ENCODE measurements around the gene RASGEF1B. TPM values are rescaled to one million over a fixed set of nuclear protein-coding genes. Genes with fewer than 3 reads are reported as not detected.

RASGEF1B gene
- total RNA-seq, 2 experiments from 2014 or later: 69.4 to 73.1 TPM

DNA sequence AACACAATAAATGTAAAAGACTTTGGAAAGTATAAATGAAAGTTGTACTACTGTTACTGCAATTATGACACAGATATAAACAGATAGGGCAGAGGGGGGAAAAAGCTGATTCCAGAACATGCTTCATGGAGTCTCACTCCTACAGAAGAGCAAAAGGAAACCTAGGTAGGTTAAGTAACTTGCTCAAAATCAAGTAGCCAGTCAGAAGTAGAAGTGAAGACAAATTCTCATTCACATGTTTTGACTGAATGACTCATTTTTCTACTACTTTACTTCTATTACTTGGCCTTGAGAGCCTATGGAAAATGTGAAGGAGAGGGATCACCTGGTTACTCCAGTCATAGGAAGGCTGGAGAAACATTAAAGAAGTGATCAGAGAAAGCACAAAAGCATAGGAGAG is 23.6 kb upstream of the RASGEF1B start:
- CTCF ChIA-PET: interaction anchor here (2.1 kb wide), 1 partner anchor 23 kb away, joined by 8 read pairs; the partner anchor contains the start of gene RASGEF1B
- intact Hi-C loops (cut with DNase I, micrococcal nuclease): no loop called here
- H3K4me3 ChIP-seq (ENCODE audit: low read length): no peak overlapping the region
- Mint-ChIP-seq H3K9me3 (peaks cover 3% of the 10 kb centered on the region), H3K4me3 (no peak overlapping the region), H3K4me1 (ENCODE audit: low read depth) (peaks cover 55% of the 10 kb centered on the region), H3K27me3 (no peaks in the 10 kb centered on the region), H3K36me3 (ENCODE audit: low read depth) (peaks cover 6% of the 10 kb centered on the region), H3K27ac (no peak overlapping the region)
- POLR2A ChIA-PET: interaction anchor here (0.9 to 1.8 kb wide), 2 partner anchors 24 kb away, joined by 3 to 4 read pairs; partner anchors contain the start of gene RASGEF1B
- no peaks in the 10 kb centered on the region for H3K36me3 ChIP-seq (ENCODE audit: insufficient read depth, low read length)
- DNase-seq (no peak), ATAC-seq (ENCODE audit: poor library complexity) (no peak)
- peaks cover 13% of the 10 kb centered on the region for H3K4me1 ChIP-seq (ENCODE audit: insufficient read depth, low read length)
- H3K9me3 ChIP-seq (ENCODE audit: control insufficient read depth in 1 of 2, insufficient read depth in 1 of 2, low read length in 2 of 2): peaks cover 0 to 5% of the 10 kb centered on the region in 2 experiments
- H3K27ac ChIP-seq (ENCODE audit: low read depth in 1 of 2, low read length in 2 of 2): no peak overlapping the region
- H3K27me3 ChIP-seq (ENCODE audit: control insufficient read depth in 1 of 2, insufficient read depth in 2 of 2, low read length in 2 of 2): no peaks in the 10 kb centered on the region
- no peak for TF ChIP-seq CTCF (IDR thresholded peaks at IDR 0.05)

GRCh38 chr4:81494031-81494431 is 22.3 kb upstream of the RASGEF1B start:
- POLR2A ChIA-PET: interaction anchor here (0.6 kb wide), 1 partner anchor 22 kb away, joined by 5 read pairs; the partner anchor contains the start of gene RASGEF1B
- no peaks in the 10 kb centered on the region for H3K27me3 ChIP-seq (ENCODE audit: control insufficient read depth in 1 of 2, insufficient read depth in 2 of 2, low read length in 2 of 2)
- peak overlapping the region; percentile 75 for H3K4me3 Mint-ChIP-seq
- H3K4me1 ChIP-seq (ENCODE audit: insufficient read depth, low read length): peaks cover 13% of the 10 kb centered on the region
- DNase-seq (peak in 3 of 14 experiments; percentile 57 to 73 (median 59)), ATAC-seq (ENCODE audit: poor library complexity) (no peak)
- intact Hi-C loops (cut with DNase I, micrococcal nuclease): loop anchor here in 1 of 2 experiments (5.0 kb wide), 1 partner anchor 153 kb away; no protein-coding TSS in a partner anchor
- H3K4me3 ChIP-seq (ENCODE audit: low read length): peak overlapping the region; percentile 36
- H3K27ac Mint-ChIP-seq: peak overlapping the region; percentile 79
- H3K4me1 Mint-ChIP-seq (ENCODE audit: low read depth): peaks cover 50% of the 10 kb centered on the region
- no peak for TF ChIP-seq CTCF (IDR thresholded peaks at IDR 0.05)
- H3K36me3 Mint-ChIP-seq (ENCODE audit: low read depth): peaks cover 6% of the 10 kb centered on the region
- CTCF ChIA-PET: interaction anchor here (1.5 to 5.9 kb wide), 2 partner anchors 22 to 350 kb away, joined by 3 to 34 read pairs; partner anchors contain the start of gene RASGEF1B
- H3K9me3 ChIP-seq (ENCODE audit: control insufficient read depth in 1 of 2, insufficient read depth in 1 of 2, low read length in 2 of 2): peaks cover 0 to 5% of the 10 kb centered on the region in 2 experiments
- H3K9me3 Mint-ChIP-seq: peaks cover 5% of the 10 kb centered on the region
- H3K27ac ChIP-seq (ENCODE audit: low read depth in 1 of 2, low read length in 2 of 2): peak overlapping the region; percentile 44 to 52
- H3K36me3 ChIP-seq (ENCODE audit: insufficient read depth, low read length): no peaks in the 10 kb centered on the region
- H3K27me3 Mint-ChIP-seq: no peaks in the 10 kb centered on the region

GRCh38 chr4:81492606-81493230 is 21.0 kb upstream of the RASGEF1B start:
- no peaks in the 10 kb centered on the region for H3K27me3 Mint-ChIP-seq
- Histone ChIP-seq H3K4me3 (ENCODE audit: low read length) (no peak overlapping the region), H3K36me3 (ENCODE audit: insufficient read depth, low read length) (no peaks in the 10 kb centered on the region), H3K9me3 (ENCODE audit: control insufficient read depth in 1 of 2, insufficient read depth in 1 of 2, low read length in 2 of 2) (peaks cover 0 to 8% of the 10 kb centered on the region in 2 experiments), H3K27me3 (ENCODE audit: control insufficient read depth in 1 of 2, insufficient read depth in 2 of 2, low read length in 2 of 2) (no peaks in the 10 kb centered on the region), H3K4me1 (ENCODE audit: insufficient read depth, low read length) (peaks cover 13% of the 10 kb centered on the region), H3K27ac (ENCODE audit: low read depth in 1 of 2, low read length in 2 of 2) (peak overlapping the region; percentile 82 to 85)
- peak overlapping the region; percentile 79 for H3K27ac Mint-ChIP-seq
- ChIA-PET POLR2A (interaction anchor here (1.0 to 1.5 kb wide), 6 partner anchors 9 to 881 kb away, joined by 3 to 49 read pairs (median 5); partner anchors contain the start of genes HNRNPD and RASGEF1B), CTCF (interaction anchor here (0.7 to 5.9 kb wide), 3 partner anchors 13 to 25 kb away, joined by 3 to 34 read pairs (median 3); partner anchors contain the start of gene RASGEF1B)
- peaks cover 45% of the 10 kb centered on the region for H3K4me1 Mint-ChIP-seq (ENCODE audit: low read depth)
- intact Hi-C loops (cut with DNase I, micrococcal nuclease): loop anchor here in 1 of 2 experiments (1.0 to 5.0 kb wide), 3 partner anchors 13 to 155 kb away; no protein-coding TSS in a partner anchor
- ATAC-seq (ENCODE audit: poor library complexity) (peak; percentile 12), DNase-seq (peak in 2 of 14 experiments; percentile 36 to 57)
- no peak for TF ChIP-seq CTCF (IDR thresholded peaks at IDR 0.05)
- H3K4me3 Mint-ChIP-seq: peak overlapping the region; percentile 44
- peaks cover 6% of the 10 kb centered on the region for H3K36me3 Mint-ChIP-seq (ENCODE audit: low read depth)
- peaks cover 7% of the 10 kb centered on the region for H3K9me3 Mint-ChIP-seq
